Left forelimb (tissue), 1 donor: Measurements from ENCODE around the gene IPP.
"Not testable (repeated sequence)": the region's sequence is repeated elsewhere in the genome, so short reads cannot be mapped to it uniquely, and the experiment has no call there.

Source experiments
- DNase-seq: peaks from one replicate; pipeline ENCODE4 v3.0.0-alpha.2; 2018; ENCODE audit warnings: low spot score

The IPP gene

GRCh38 chr1:45750298-45751038 lies at the start of gene IPP:
IPP (minus strand) TSS chr1:45750653; CDS start chr1:45746411, 4,242 bp downstream.
- DNase-seq = peak; percentile 98

GRCh38 chr1:45796946-45797345 lies 46.5 kb upstream of the IPP start:
- no peak for DNase-seq

- no peak for DNase-seq
Observed at GRCh38 chr1:45796381-45796780, 45.9 kb upstream of the IPP start.

GRCh38 chr1:45793942-45794604 lies 43.6 kb upstream of the IPP start:
- no peak for DNase-seq

- no peak for DNase-seq
Observed at GRCh38 chr1:45792744-45793143, 42.3 kb upstream of the IPP start.

- DNase-seq = no peak
Observed at GRCh38 chr1:45789601-45790000, 39.1 kb upstream of the IPP start.

GRCh38 chr1:45787905-45788304 lies 37.5 kb upstream of the IPP start:
- no peak for DNase-seq

GRCh38 chr1:45785583-45785982 lies 35.1 kb upstream of the IPP start:
- no peak for DNase-seq

- no peak for DNase-seq
Observed at GRCh38 chr1:45775794-45776193, 25.3 kb upstream of the IPP start.

GRCh38 chr1:45772971-45773370 lies 22.5 kb upstream of the IPP start:
- DNase-seq = no peak

GRCh38 chr1:45769261-45769932 lies 18.9 kb upstream of the IPP start:
- no peak for DNase-seq

- no peak for DNase-seq
Observed at GRCh38 chr1:45767035-45767434, 16.6 kb upstream of the IPP start.

GRCh38 chr1:45765999-45766792 lies 15.7 kb upstream of the IPP start:
- DNase-seq = no peak

GRCh38 chr1:45762291-45762690 lies 11.8 kb upstream of the IPP start:
- no peak for DNase-seq

GRCh38 chr1:45755697-45756096 lies 5.2 kb upstream of the IPP start:
- no peak for DNase-seq

- DNase-seq = no peak
Observed at GRCh38 chr1:45753248-45754037, 3.0 kb upstream of the IPP start.

- no peak for DNase-seq
Observed at GRCh38 chr1:45752441-45753052, 2.1 kb upstream of the IPP start.

GRCh38 chr1:45752014-45752413 lies 1.6 kb upstream of the IPP start:
- no peak for DNase-seq

- DNase-seq = not testable (repeated sequence)
Observed at GRCh38 chr1:45751039-45751838, 786 bp upstream of the IPP start.

- no peak for DNase-seq
Observed at GRCh38 chr1:45746922-45747321, 3.5 kb downstream of the IPP start.
